Naive B cell (primary cell): ENCODE results near the gene RALGAPB. TPM values are rescaled to one million over a fixed set of nuclear protein-coding genes. Genes with fewer than 3 reads are reported as not detected.

Experiments used
- ATAC-seq, 2 donors: fragments of 150-1000 bp; cut with Tn5 transposase; 2 replicates each; pipeline ENCODE4 v1.10.0; 2021; ENCODE audit warnings: low read depth in 2 of 2, mild to moderate bottlenecking in 2 of 2, moderate library complexity in 2 of 2
- DNase-seq: peaks from one replicate; pipeline ENCODE4 v3.0.0; 2022
- H3K27ac Mint-ChIP-seq, 6 donors: one replicate each; pipeline ENCODE4 v1.8.0; 2020 to 2022; ENCODE audit warnings: mild to moderate bottlenecking in 6 of 6, mixed read lengths in 6 of 6, moderate library complexity in 5 of 6, inconsistent platforms in 2 of 6
- H3K27me3 Mint-ChIP-seq, 3 donors: one replicate each; pipeline ENCODE4 v1.8.0; 2021 to 2022; ENCODE audit warnings: mixed read lengths in 3 of 3, mild to moderate bottlenecking in 1 of 3
- H3K36me3 Mint-ChIP-seq, 2 donors: one replicate each; pipeline ENCODE4 v1.8.0; 2020 to 2022; ENCODE audit warnings: mixed read lengths in 2 of 2, inconsistent platforms in 1 of 2, mild to moderate bottlenecking in 1 of 2
- H3K4me1 Mint-ChIP-seq, 3 donors: one replicate each; pipeline ENCODE4 v1.8.0; 2020 to 2022; ENCODE audit warnings: mixed read lengths in 3 of 3, inconsistent platforms in 1 of 3, mild to moderate bottlenecking in 1 of 3, moderate library complexity in 1 of 3
- H3K4me3 Mint-ChIP-seq, 8 donors: one replicate each; pipeline ENCODE4 v1.8.0; 2020 to 2022; ENCODE audit warnings: mild to moderate bottlenecking in 8 of 8, mixed read lengths in 8 of 8, moderate library complexity in 8 of 8, inconsistent platforms in 2 of 8
- H3K9me3 Mint-ChIP-seq, 7 donors: one replicate each; pipeline ENCODE4 v1.8.0; 2020 to 2022; ENCODE audit warnings: mixed read lengths in 7 of 7, mild to moderate bottlenecking in 5 of 7, inconsistent platforms in 2 of 7, moderate library complexity in 1 of 7
- polyA plus RNA-seq, 6 donors: library from polyadenylated mRNA; unstranded; fragments of 300-500 nt; fragmentation: Illumina TruSeq; gene quantifications; one replicate each; pipeline ENCODE4 v1.2.3, GENCODE V29; 2021; ENCODE audit warnings: low read depth in 6 of 6

The RALGAPB gene
- polyA plus RNA-seq, 6 donors from 2014 or later = 6.3 to 17.4 (median 11.8) TPM

DNA sequence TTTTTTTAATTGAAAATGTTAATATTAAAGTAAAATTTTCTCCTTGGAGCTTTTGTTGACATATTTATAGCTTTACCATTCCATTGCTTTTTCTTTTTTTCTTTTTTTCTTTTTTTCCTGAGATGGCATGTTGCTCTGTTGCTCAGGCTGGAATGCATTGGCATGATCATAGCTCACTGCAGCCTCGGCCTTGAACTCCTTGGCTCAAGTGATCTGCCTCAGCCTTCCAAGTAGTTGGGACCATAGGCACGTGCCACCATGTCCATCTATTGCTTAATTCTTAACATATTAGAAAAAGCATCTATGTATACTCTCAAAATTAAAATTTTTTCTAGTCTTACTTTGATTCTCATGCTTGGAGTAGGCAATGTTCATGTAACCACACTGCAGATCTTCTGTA lies 43.0 kb downstream of the RALGAPB start:
- Mint-ChIP-seq H3K27ac (peak overlapping the region in 2 of 6 donors; percentile 9 to 26), H3K36me3 (peaks cover 17 to 25% of the 10 kb centered on the region in 2 donors), H3K9me3 (peaks cover 0 to 2% (median 0%) of the 10 kb centered on the region in 7 donors), H3K27me3 (no peaks in the 10 kb centered on the region), H3K4me3 (no peak overlapping the region), H3K4me1 (peaks cover 0 to 4% (median 2%) of the 10 kb centered on the region in 3 donors)
- ATAC-seq = no peak
- DNase-seq = no peak

DNA sequence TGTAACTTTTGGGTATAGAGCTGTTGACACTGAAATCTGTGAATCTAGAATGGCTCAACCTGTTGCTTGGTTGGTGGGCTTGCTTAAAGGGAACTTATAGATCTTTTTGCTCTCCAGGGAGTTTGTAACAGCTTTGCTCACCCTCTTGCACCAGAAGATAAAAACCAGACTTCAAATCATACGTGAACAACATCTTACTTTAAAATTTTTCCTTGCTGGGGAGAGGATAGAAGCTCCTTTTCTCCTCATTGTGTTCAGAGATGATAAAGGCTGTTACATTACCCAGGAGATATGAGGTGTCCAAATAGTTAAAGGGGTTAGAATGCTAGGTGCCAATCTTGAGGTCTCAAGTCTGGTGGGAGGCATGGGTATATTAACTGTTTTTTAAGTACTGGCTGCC lies 46.8 kb downstream of the RALGAPB start:
- Mint-ChIP-seq H3K36me3 (peaks cover 24 to 38% of the 10 kb centered on the region in 2 donors), H3K4me3 (no peak overlapping the region), H3K27ac (no peak overlapping the region), H3K27me3 (no peaks in the 10 kb centered on the region), H3K9me3 (no peaks in the 10 kb centered on the region), H3K4me1 (peaks cover 0 to 2% (median 1%) of the 10 kb centered on the region in 3 donors)
- ATAC-seq (no peak), DNase-seq (no peak)

- ATAC-seq (no peak), DNase-seq (no peak)
- Mint-ChIP-seq H3K4me3 (no peak overlapping the region), H3K27me3 (no peaks in the 10 kb centered on the region), H3K36me3 (peaks cover 26 to 38% of the 10 kb centered on the region in 2 donors), H3K27ac (no peak overlapping the region), H3K9me3 (no peaks in the 10 kb centered on the region), H3K4me1 (no peaks in the 10 kb centered on the region)
These were observed 47.6 kb downstream of the RALGAPB start for GRCh38 chr20:38520261-38520660.

GRCh38 chr20:38523697-38524096 lies 51.1 kb downstream of the RALGAPB start:
- Mint-ChIP-seq H3K9me3 (no peaks in the 10 kb centered on the region), H3K36me3 (peaks cover 31 to 34% of the 10 kb centered on the region in 2 donors), H3K4me1 (no peaks in the 10 kb centered on the region), H3K4me3 (no peak overlapping the region), H3K27ac (peak overlapping the region in 2 of 6 donors; percentile 7 to 45), H3K27me3 (no peaks in the 10 kb centered on the region)
- no peak for ATAC-seq
- DNase-seq = no peak

DNA sequence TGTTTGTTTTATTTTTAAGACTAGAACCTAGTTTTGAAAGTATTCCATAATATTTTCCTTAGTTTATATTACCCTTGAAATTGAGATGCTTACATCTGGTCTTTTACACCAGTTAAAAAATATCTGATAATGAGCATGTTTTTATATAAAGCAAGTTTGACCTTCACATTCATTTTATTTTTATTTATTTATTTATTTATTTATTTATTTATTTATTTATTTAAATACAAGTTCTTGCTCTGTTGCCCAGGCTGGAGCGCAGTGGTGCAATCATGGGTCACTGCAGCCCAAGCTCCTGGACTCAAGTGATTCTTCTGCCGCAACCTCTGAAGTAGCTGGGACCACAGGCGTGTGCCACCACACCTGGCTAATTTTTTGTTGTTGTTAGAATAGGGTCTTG lies 55.5 kb downstream of the RALGAPB start:
- no peak for ATAC-seq
- no peak for DNase-seq
- Mint-ChIP-seq H3K4me3 (no peak overlapping the region), H3K27me3 (no peaks in the 10 kb centered on the region), H3K36me3 (peaks cover 12 to 30% of the 10 kb centered on the region in 2 donors), H3K4me1 (no peaks in the 10 kb centered on the region), H3K27ac (peak overlapping the region in 1 of 6 donors; percentile 32), H3K9me3 (no peaks in the 10 kb centered on the region)

- peaks cover 13 to 27% of the 10 kb centered on the region in 2 donors for H3K36me3 Mint-ChIP-seq
- ATAC-seq (no peak), DNase-seq (no peak)
- H3K27me3 Mint-ChIP-seq = no peaks in the 10 kb centered on the region
- no peaks in the 10 kb centered on the region for H3K4me1 Mint-ChIP-seq
- no peak overlapping the region for H3K4me3 Mint-ChIP-seq
- no peak overlapping the region for H3K27ac Mint-ChIP-seq
- no peaks in the 10 kb centered on the region for H3K9me3 Mint-ChIP-seq
These were observed 58.4 kb downstream of the RALGAPB start for GRCh38 chr20:38531021-38531420.

- DNase-seq = no peak
These were observed 62.1 kb downstream of the RALGAPB start for GRCh38 chr20:38534756-38535155.

GRCh38 chr20:38536310-38536709 lies 63.7 kb downstream of the RALGAPB start:
- H3K4me3 Mint-ChIP-seq = no peak overlapping the region
- H3K36me3 Mint-ChIP-seq = peaks cover 23 to 52% of the 10 kb centered on the region in 2 donors
- no peaks in the 10 kb centered on the region for H3K27me3 Mint-ChIP-seq
- peak overlapping the region in 1 of 6 donors; percentile 42 for H3K27ac Mint-ChIP-seq
- DNase-seq (no peak), ATAC-seq (no peak)
- H3K4me1 Mint-ChIP-seq = no peaks in the 10 kb centered on the region
- no peaks in the 10 kb centered on the region for H3K9me3 Mint-ChIP-seq

More at GRCh38 chr20:38534756-38535155, 62.1 kb downstream of the RALGAPB start:
- Mint-ChIP-seq H3K27ac (peak overlapping the region in 1 of 6 donors; percentile 8), H3K27me3 (no peaks in the 10 kb centered on the region), H3K9me3 (no peaks in the 10 kb centered on the region), H3K36me3 (peaks cover 15 to 46% of the 10 kb centered on the region in 2 donors), H3K4me3 (no peak overlapping the region), H3K4me1 (no peaks in the 10 kb centered on the region)
- ATAC-seq = no peak

DNA sequence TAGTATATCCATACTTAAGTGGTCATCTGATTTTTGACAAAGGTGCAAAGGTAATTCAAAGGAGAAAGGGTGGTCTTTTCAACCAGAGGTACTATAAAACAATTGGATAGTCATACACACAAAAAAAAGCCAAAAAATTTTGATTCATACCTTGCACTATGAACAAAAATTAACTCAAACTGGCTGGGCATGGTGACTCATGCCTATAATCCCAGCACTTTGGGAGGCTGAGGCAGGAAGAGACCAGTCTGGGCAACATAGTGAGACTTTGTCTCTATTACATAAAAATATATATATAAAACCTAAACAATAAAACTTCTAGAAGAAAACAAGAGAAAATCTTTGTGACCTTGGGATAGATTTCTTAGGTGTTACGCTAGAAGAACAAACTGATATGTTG lies 64.5 kb downstream of the RALGAPB start:
- no peak overlapping the region for H3K27ac Mint-ChIP-seq
- no peak overlapping the region for H3K4me3 Mint-ChIP-seq
- no peaks in the 10 kb centered on the region for H3K27me3 Mint-ChIP-seq
- no peak for DNase-seq
- H3K4me1 Mint-ChIP-seq = peaks cover 0 to 6% (median 0%) of the 10 kb centered on the region in 3 donors
- H3K36me3 Mint-ChIP-seq = peaks cover 32 to 56% of the 10 kb centered on the region in 2 donors
- no peak for ATAC-seq
- no peaks in the 10 kb centered on the region for H3K9me3 Mint-ChIP-seq

GRCh38 chr20:38538789-38539188 lies 66.1 kb downstream of the RALGAPB start:
- Mint-ChIP-seq H3K27ac (no peak overlapping the region), H3K4me1 (peaks cover 0 to 12% (median 0%) of the 10 kb centered on the region in 3 donors), H3K9me3 (no peaks in the 10 kb centered on the region), H3K27me3 (no peaks in the 10 kb centered on the region), H3K4me3 (no peak overlapping the region), H3K36me3 (peaks cover 43 to 49% of the 10 kb centered on the region in 2 donors)
- ATAC-seq (no peak), DNase-seq (no peak)

- no peak for DNase-seq
- Mint-ChIP-seq H3K4me1 (peaks cover 0 to 12% (median 0%) of the 10 kb centered on the region in 3 donors), H3K9me3 (no peaks in the 10 kb centered on the region), H3K27me3 (no peaks in the 10 kb centered on the region), H3K4me3 (no peak overlapping the region), H3K27ac (peak overlapping the region in 2 of 6 donors; percentile 75 to 93), H3K36me3 (peaks cover 39 to 51% of the 10 kb centered on the region in 2 donors)
- ATAC-seq = no peak
These were observed 70.6 kb downstream of the RALGAPB start for GRCh38 chr20:38543014-38543906.

GRCh38 chr20:38545771-38546170 lies 73.1 kb downstream of the RALGAPB start:
- peaks cover 44 to 48% of the 10 kb centered on the region in 2 donors for H3K36me3 Mint-ChIP-seq
- peaks cover 0 to 12% (median 0%) of the 10 kb centered on the region in 3 donors for H3K4me1 Mint-ChIP-seq
- no peak for DNase-seq
- H3K4me3 Mint-ChIP-seq = no peak overlapping the region
- H3K27ac Mint-ChIP-seq = no peak overlapping the region
- no peak for ATAC-seq
- no peaks in the 10 kb centered on the region for H3K27me3 Mint-ChIP-seq
- no peaks in the 10 kb centered on the region for H3K9me3 Mint-ChIP-seq

DNA sequence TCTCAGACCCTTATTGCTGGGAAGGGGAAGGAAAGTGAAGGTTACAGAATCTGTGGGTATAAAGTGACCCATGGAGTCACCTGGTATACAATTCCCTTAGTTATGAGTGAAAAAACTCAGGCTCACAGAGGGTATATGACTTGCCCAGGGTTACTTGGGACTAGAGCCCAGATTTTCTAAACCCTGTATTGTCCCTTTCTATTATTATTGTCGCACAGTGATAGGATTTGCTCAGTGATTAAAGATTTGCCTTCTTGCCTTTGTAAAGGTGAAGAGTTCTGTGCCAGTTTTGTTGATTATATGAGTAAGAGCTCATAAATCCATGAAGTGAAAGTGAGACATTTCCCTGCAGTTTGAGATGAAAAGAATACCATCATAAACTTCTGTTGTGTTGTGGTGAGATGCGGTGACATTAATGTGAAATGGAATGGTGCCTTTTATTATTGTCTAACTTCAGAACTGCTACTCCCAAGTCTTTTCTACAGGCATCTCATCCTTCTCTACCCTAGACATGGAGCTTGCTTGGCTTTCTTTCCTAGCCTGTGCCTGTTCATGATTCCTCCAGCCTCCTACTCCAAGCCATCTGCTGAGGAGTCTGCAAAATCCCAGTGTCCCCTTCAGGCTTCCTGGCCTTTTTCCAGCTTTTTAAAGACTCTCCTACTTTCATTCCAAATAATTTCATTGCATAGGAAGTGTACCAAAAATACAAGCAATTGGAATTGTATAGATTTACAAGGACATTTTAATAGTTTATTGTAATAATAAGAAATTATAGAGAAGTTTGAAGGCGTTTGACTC lies 74.8 kb downstream of the RALGAPB start:
- Mint-ChIP-seq H3K27ac (no peak overlapping the region), H3K36me3 (peaks cover 27 to 32% of the 10 kb centered on the region in 2 donors), H3K4me3 (no peak overlapping the region), H3K4me1 (peaks cover 0 to 6% (median 0%) of the 10 kb centered on the region in 3 donors), H3K27me3 (no peaks in the 10 kb centered on the region), H3K9me3 (no peaks in the 10 kb centered on the region)
- no peak for ATAC-seq
- no peak for DNase-seq
